ENCODE data around the gene PYGM.

The PYGM gene

DNA sequence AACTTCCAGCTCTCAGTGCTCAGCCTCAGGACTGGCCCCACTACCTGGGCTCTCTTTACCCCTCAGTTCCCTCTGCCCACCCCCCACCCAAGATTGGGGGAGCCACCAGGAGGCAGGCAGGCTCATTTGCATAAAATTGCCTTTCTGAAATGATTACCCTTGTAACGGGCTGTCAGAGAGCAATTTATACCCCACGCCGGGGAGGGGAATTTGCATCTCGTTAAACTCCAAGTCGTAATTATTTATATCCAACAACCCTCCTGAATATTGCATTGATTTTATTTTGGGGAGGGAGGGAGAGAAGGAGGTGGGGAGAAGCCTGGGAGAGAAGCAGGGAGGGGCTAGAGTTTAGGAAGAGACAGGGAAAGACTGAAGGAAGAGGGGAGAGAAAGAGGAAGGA is 45.1 kb downstream of the PYGM start:
- DNase-seq (ENCODE audit: insufficient read length, low spot score): no peak
- no peak for FAIRE-seq
- TF ChIP-seq, protein P1, sequence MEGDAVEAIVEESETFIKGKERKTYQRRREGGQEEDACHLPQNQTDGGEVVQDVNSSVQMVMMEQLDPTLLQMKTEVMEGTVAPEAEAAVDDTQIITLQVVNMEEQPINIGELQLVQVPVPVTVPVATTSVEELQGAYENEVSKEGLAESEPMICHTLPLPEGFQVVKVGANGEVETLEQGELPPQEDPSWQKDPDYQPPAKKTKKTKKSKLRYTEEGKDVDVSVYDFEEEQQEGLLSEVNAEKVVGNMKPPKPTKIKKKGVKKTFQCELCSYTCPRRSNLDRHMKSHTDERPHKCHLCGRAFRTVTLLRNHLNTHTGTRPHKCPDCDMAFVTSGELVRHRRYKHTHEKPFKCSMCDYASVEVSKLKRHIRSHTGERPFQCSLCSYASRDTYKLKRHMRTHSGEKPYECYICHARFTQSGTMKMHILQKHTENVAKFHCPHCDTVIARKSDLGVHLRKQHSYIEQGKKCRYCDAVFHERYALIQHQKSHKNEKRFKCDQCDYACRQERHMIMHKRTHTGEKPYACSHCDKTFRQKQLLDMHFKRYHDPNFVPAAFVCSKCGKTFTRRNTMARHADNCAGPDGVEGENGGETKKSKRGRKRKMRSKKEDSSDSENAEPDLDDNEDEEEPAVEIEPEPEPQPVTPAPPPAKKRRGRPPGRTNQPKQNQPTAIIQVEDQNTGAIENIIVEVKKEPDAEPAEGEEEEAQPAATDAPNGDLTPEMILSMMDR (IDR thresholded peaks at IDR 0.05; ENCODE audit: insufficient read depth, missing control alignments): no peak

DNA sequence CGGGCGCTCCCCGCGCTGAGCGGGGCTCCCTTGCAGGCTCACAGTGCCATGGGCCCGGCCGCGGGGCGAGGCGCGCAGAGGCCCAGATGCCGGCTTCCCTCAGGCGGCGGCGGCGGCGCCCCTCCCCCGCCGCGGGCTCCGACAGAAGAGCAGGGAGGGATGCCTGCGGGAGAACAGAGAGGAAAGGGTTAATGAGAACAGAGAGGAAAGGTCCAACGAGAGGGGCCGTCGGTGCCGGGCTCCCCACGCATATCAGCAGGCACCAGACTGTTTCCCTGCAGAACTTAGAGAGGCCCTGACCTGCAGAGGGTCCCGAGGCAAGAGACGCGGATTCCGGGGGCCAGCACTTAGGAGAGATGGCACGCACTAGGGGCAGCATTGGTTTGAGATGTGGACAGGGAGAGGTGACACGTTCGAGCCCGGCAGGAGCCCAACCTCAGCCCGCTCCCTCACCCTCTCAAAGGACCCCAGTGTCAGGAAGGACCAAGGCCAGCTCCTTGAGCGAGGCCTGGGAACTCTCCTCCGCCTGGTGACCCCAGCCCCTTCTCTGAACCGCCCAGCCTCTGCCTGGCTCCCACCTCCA is 45.9 kb downstream of the PYGM start:
- TF ChIP-seq, protein P1 (IDR thresholded peaks at IDR 0.05; ENCODE audit: insufficient read depth, missing control alignments): no peak

DNA sequence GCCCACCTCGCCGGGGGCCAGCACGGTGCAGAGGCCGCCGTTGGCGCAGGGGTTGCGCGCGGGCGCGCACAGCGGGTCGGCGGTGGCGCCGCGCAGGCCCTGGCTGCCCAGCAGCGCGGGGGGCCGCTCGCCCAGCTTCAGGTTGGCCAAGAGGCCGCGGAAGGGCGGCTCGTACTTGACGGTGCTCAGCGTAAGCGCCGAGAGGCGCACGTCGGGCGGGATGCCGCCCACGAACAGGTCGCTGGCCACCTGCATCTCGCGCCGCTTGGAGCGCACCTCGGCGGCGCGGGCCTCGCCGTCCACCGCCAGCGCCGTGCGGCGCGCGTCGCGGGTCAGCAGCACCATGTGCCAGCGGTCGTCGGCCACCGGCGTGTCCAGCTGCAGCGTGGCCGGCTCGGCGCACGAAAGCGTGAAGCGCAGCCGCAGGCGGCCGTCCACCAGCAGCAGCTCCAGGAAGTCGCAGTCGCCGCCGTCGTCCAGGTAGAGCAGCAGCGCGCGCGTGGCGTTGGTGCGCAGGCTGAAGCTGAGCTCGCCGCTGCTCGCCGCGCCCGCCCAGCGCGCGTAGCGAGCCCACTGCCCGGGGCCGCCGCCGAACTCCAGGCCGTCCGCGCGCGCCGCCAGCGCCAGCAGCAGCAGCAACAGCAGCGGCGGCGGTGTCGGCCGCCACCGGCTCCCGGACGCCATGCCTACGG is 46.6 kb downstream of the PYGM start:
- DNase-seq (ENCODE audit: insufficient read length, low spot score) (no peak), FAIRE-seq (no peak)
- TF ChIP-seq, protein P1 (IDR thresholded peaks at IDR 0.05; ENCODE audit: insufficient read depth, missing control alignments): no peak

More for the DNA sequence above, 45.9 kb downstream of the PYGM start:
- DNase-seq (ENCODE audit: insufficient read length, low spot score) (no peak), FAIRE-seq (no peak)

DNA sequence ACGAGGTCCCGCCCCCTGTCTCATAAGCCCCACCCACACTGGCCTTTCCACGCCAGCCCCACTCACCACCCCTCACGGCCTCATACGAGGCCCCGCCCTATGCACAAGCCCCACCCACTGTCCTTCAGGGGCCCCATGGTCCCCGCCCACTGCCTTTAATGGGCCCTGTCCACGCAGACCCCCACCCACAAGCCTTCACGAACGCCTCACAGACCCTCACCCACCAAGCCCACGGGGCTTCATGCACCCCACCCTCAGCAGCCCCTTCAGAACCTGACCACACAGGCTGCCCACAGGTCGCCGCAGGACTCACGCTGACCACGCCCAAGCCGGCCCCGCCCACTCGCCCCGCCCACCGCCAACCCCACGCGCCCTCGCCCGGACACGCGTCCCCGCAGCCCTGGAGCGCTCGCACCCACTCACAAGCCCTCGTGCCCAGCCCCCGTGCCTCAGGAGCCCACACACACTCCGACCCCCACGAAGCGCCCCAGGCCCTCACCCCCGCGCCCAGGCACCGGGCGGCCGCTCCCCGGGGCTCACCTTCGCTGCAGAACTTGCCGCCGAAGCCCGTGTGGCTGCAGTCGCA is 47.3 kb downstream of the PYGM start:
- DNase-seq (ENCODE audit: insufficient read length, low spot score) (no peak), FAIRE-seq (no peak)
- TF ChIP-seq, protein P1 (IDR thresholded peaks at IDR 0.05; ENCODE audit: insufficient read depth, missing control alignments): no peak

DNA sequence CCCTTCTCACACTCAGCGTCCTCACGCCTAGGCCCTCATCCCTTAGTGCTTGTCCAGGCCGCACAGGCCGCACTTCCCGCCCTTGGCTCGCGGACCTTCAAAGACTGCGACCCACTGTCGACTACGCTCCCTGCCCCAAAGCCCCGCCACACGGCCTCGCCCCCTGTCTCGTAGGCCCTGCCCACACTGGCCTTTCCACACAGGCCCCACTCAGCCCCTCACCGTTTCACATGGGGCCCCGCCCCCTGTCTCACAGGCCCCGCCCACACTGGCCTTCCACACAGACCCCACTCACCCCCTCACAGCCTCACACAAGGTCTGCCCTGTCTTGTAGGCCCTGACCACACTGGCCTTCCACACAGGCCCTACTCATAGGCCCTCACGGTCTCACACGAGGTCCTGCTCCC is 47.8 kb downstream of the PYGM start:
- DNase-seq (ENCODE audit: insufficient read length, low spot score) (no peak), FAIRE-seq (no peak)
- TF ChIP-seq, protein P1 (IDR thresholded peaks at IDR 0.05; ENCODE audit: insufficient read depth, missing control alignments): no peak

DNA sequence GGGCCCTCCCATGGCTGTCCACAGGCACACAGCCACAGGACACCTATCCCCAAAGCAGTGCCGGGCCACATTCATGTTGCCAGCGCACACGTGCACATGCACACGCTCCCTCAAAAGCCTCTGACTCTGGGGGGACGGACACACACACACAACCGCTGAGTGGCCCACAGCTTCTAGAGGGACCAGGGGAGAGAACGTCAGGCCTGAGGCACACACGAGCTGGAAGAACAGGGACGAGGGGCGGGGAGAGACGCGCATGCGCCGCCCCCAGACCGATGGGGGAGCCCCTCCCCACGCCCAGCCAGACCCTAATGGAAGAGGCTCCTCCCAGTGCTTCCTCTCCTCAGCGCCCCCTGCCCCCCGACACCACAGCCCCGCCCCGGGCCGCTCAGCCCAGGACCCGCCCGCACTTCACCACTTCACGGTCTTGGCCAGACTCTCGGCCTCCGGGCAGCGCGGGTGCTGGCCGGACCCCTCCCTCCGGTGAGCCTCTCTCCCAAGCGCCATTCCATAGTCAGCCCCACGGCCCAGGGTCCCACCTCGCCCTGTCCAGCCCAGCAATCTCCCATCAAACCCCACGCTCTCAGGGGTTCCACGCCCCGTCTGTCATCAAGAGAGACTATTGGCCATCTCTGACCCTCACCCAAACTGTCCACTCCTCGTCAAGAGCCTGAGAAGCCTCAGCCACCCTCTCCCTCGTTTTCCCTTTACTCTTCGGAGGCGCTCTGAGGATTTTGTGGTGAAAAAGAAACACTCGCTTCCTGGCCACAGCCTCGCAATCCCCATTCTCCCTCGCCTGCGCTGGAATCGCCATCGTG is 48.4 kb downstream of the PYGM start:
- TF ChIP-seq, protein P1 (IDR thresholded peaks at IDR 0.05; ENCODE audit: insufficient read depth, missing control alignments): no peak
- FAIRE-seq (no peak), DNase-seq (ENCODE audit: insufficient read length, low spot score) (no peak)
